ENCODE results near the gene DPH2.

DPH2 gene

DNA sequence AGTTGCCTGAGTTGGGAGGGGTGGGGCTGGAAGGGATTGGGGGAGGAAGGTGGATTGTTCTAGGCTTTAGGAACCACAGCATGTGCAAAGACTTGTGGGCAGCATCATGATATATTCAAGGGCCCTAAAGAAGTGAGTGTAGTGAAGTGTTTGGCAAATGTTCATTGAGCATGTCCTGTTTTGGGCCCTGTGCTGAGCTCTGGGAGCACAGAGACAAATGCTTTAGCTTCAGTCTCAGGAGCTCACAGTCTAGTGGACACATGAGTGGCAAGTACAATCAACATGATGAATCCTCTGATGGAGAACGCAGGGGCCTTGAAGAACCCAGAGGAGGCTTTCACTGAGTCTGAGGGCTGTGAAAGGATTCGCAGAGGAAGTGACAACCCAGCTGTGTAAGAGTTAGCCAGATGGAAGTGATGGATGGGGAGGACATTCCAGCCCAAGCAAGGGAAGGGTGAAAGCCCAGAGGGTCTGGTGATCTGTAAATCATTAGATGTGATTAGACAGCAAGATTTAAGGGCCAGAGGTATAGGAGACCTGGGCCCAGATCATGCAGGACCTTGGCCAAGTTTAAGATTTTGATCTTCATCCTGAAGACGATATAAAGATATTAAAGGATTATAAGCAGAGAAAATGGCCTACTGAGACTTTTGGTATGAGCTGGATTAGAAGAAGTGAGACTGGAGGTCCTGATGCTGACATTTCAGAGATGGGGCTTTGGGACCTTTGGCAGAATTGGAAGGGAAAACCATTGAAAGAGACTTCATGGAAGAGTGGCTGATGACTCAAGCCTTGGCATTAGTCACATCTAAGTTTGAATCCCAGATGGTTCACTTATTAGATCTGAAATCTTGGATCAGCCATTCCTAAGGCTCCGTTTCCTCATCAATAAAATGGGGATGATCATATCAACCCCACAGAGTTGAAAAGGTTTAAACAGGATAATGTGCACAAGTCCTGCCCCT is 18.5 kb upstream of the DPH2 start:
- DNase-seq (ENCODE audit: low read depth): peak; percentile 33
- H3K4me3 ChIP-seq (ENCODE audit: low read length): no peak overlapping the region
- TF ChIP-seq, protein P1, sequence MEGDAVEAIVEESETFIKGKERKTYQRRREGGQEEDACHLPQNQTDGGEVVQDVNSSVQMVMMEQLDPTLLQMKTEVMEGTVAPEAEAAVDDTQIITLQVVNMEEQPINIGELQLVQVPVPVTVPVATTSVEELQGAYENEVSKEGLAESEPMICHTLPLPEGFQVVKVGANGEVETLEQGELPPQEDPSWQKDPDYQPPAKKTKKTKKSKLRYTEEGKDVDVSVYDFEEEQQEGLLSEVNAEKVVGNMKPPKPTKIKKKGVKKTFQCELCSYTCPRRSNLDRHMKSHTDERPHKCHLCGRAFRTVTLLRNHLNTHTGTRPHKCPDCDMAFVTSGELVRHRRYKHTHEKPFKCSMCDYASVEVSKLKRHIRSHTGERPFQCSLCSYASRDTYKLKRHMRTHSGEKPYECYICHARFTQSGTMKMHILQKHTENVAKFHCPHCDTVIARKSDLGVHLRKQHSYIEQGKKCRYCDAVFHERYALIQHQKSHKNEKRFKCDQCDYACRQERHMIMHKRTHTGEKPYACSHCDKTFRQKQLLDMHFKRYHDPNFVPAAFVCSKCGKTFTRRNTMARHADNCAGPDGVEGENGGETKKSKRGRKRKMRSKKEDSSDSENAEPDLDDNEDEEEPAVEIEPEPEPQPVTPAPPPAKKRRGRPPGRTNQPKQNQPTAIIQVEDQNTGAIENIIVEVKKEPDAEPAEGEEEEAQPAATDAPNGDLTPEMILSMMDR (IDR thresholded peaks at IDR 0.05; ENCODE audit: insufficient read depth, low read depth, low read length, missing control alignments): no peak

DNA sequence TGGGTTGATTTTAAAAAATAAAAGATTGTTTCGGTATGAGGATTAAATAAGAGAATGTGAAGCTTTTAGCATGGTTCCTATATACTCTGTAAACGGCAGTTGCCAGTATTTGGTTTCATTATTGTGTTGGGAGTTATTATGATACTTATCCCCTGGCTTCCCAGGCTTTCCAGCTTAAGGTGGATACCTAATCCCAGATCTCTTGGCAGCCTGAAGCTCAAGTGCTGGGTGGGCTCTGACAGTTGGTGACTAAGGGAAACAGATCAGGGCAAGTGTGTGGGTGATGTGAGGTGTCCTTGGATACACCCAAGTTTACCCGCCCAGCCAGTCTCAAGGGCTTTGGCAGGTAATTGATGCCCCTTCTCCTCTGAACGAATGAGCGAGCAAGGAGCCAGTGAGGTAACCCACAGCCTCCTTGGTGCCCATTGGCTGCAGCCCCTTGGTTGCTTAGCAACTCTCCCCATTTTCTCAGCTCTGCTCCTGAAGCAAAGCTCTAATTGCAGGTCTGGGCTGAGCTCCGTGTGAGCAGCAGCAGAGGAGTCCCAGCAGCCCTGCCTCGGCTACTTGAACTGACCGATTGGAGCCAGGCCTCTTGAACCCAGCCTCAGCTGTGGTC is 17.0 kb upstream of the DPH2 start:
- TF ChIP-seq, protein P1 (IDR thresholded peaks at IDR 0.05; ENCODE audit: insufficient read depth, low read depth, low read length, missing control alignments): no peak
- DNase-seq (ENCODE audit: low read depth): no peak

DNA sequence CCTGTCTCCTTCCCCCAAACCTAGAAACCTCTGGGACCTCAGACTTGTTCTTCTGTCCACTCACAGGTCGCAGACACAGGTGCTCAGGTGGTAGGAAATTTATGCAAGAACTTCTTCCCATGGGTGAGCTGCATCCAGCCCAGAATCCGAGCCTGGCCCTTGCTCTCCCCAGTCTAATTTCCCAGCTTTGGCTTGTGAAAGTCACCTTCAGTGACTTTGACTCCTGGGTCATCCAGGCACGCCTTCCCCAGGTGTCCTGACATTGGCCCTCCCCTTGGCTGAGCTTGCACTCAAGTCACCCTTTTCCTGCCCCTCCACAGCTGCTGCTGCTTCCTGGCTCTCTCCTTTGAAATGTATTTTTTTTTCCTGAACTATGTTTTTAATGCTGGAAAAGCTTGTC is 16.4 kb upstream of the DPH2 start:
- TF ChIP-seq, protein P1 (IDR thresholded peaks at IDR 0.05; ENCODE audit: insufficient read depth, low read depth, low read length, missing control alignments): no peak
- no peak for DNase-seq (ENCODE audit: low read depth)
- no peak overlapping the region for H3K4me3 ChIP-seq (ENCODE audit: low read length)

More for the DNA sequence above, 17.0 kb upstream of the DPH2 start:
- H3K4me3 ChIP-seq (ENCODE audit: low read length): no peak overlapping the region

DNA sequence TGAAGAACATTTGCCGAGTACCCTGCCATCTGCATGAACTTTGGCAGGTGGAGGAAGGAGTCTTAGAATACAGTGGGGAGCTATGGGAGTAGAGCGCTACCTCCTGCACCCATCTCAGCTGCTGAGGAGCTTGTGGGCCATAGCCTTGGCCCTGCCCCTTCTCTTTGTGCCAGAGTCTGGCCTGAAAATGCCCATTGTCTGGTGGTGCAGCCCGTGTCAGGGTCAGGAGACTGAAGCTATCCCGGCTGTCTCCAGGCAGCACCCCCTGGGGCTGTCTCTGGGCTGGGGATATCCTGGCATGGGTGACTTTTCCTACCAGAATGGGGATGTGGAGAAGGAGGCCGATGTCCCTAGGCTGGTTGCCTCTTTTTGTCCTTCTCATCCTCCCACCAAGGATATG is 15.8 kb upstream of the DPH2 start:
- TF ChIP-seq, protein P1 (IDR thresholded peaks at IDR 0.05; ENCODE audit: insufficient read depth, low read depth, low read length, missing control alignments): no peak
- DNase-seq (ENCODE audit: low read depth): no peak
- H3K4me3 ChIP-seq (ENCODE audit: low read length): no peak overlapping the region

DNA sequence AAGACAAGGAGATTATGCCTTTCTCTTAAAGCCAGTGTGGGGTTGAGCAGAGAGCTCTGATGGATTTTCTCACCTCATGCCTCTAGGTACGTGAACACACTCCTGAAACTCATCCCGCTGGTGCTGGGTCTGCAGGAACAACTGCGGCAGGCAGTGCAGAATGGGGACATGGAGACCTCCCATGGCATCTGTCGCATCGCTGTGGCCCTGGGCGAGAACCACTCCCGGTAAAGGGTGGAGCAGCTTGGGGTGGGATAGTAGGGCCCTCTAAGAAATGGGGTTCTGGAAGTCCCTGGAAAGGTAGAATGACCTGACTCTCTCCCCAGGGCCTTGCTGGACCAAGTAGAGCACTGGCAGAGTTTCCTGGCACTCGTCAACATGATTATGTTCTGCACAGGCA is 13.6 kb upstream of the DPH2 start:
- no peak overlapping the region for H3K4me3 ChIP-seq (ENCODE audit: low read length)
- TF ChIP-seq, protein P1 (IDR thresholded peaks at IDR 0.05; ENCODE audit: insufficient read depth, low read depth, low read length, missing control alignments): no peak
- DNase-seq (ENCODE audit: low read depth): no peak

DNA sequence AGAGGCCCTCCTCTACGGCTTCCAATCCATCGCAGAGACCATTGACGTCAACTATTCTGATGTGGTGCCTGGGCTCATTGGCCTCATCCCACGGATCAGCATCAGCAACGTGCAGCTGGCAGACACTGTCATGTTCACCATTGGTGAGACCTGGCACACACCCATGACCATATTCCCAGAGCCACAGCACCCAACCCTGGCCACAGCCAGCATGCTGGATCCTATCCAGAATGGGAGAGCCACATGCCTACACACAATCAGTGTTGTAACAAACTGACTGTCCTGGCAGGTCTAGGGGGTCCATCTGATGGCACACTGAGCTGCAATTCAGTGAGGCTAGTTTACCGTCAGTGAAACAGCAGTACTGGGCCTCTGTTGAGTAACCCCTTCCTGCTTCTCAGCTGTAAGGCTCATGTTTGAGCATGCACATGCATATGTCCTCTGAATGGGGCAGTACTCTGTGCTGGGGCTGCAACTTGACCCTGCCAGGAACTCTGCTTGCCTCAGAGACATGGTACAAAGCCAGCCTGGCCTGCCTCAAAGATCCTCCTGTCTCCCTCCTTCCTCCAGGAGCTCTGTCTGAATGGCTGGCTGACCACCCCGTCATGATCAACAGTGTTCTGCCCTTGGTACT is 12.3 kb upstream of the DPH2 start:
- DNase-seq (ENCODE audit: low read depth): peak; percentile 72
- TF ChIP-seq, protein P1 (IDR thresholded peaks at IDR 0.05; ENCODE audit: insufficient read depth, low read depth, low read length, missing control alignments): no peak
- no peak overlapping the region for H3K4me3 ChIP-seq (ENCODE audit: low read length)

Data from epithelial cell of esophagus (primary cell).